ENCODE measurements around the gene TXLNG. TPM values are rescaled to one million over a fixed set of nuclear protein-coding genes. Genes with fewer than 3 reads are reported as not detected.

The TXLNG gene
- total RNA-seq, 4 donors from 2014 or later: 9.0 to 16.8 (median 14.3) TPM

DNA sequence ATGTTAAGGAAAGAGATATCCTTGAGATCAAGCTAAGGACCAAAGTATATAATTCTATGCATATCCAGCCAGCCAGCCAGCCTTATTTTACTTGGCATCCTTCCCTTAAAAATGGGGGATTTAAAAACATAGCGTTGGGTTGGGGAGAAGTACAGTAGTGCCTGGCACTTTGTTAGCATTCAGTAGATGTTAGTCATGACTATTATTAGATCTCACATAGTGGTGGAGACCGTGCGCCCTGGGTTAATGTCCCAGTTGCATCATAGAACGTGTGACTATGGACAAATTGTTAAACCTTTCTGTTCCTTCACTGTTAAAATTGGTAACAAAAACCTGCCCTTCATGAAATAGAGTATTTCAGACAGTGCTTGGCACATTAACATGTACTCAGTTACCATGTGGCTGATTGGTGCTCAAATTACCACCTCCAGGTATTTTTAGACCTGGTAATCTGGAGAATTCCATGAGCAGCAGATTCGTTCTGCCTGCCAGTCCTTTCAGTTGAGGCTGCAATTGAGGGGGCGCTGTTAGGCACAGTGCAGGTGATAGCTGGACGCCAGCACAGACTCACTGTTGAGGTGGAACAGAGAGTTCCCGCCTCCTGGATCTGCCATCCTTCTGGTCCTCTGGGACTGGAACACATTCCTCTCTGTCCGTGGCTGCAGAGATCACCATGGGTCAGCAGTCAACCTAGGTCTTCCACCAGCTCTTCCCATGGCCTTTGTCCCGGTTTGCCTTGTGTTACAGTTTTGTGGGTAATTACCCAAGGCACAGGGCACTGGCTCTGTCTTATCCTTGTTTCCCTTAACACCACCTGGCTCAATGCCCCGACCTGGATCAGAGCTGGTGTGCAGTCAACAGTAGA lies 52.2 kb downstream of the TXLNG start:
- Histone ChIP-seq H3K4me1 (peaks cover 0 to 38% (median 4%) of the 10 kb centered on the region in 3 donors), H3K4me3 (no peak overlapping the region), H3K27ac (peak overlapping the region; percentile 29 to 80 (median 71)), H3K9me3 (no peaks in the 10 kb centered on the region), H3K36me3 (peaks cover 0 to 36% of the 10 kb centered on the region in 2 donors), H3K27me3 (no peaks in the 10 kb centered on the region)
- ATAC-seq: peak; percentile 82
- WGBS, 2 donors (ENCODE audit: low coverage in 1 of 2): 41% methylated on average over 5 of the region's 11 CpGs; no CpG with 5 or more reads in 1 of the 2 donors
- TF ChIP-seq POLR2AphosphoS5 (IDR thresholded peaks at IDR 0.05): peak; percentile 57
- TF ChIP-seq EP300 (IDR thresholded peaks at IDR 0.05): no peak

DNA sequence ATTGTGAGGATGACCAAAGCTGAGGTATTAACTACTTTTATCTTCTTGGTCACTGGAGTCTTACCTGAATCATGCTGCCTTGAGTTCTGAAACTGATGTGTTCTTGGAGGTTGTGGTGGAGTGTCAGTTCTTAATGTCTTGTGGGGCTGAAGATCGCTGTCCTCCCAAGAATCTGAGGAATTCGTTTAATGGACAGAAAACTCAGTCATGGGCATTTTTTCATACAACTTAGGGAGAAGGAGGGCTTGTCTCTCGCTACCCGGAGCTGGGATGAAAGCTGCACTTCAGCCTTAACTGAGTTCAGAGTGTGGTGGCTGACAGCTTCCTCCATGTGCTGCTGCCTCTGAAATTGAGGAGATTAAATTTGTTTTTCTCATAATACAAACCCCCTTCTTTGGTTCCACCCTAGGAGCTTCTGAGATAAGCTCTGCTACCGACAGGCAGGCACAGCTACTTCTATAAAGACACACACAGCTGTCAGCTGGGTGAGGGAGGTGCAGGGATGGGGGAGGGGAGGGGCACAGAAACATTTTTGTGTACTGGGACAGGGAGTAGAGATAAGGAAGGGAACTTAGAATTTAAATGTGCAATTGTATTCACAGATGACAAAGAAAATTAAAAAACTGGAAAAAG lies 53.1 kb downstream of the TXLNG start:
- Histone ChIP-seq H3K36me3 (peaks cover 0 to 31% of the 10 kb centered on the region in 2 donors), H3K9me3 (no peaks in the 10 kb centered on the region), H3K27me3 (no peaks in the 10 kb centered on the region), H3K27ac (peak overlapping the region in 3 of 4 donors; percentile 70 to 80 (median 72)), H3K4me3 (no peak overlapping the region), H3K4me1 (peaks cover 0 to 38% (median 4%) of the 10 kb centered on the region in 3 donors)
- TF ChIP-seq POLR2A (IDR thresholded peaks at IDR 0.05): no peak
- TF ChIP-seq, protein P1, sequence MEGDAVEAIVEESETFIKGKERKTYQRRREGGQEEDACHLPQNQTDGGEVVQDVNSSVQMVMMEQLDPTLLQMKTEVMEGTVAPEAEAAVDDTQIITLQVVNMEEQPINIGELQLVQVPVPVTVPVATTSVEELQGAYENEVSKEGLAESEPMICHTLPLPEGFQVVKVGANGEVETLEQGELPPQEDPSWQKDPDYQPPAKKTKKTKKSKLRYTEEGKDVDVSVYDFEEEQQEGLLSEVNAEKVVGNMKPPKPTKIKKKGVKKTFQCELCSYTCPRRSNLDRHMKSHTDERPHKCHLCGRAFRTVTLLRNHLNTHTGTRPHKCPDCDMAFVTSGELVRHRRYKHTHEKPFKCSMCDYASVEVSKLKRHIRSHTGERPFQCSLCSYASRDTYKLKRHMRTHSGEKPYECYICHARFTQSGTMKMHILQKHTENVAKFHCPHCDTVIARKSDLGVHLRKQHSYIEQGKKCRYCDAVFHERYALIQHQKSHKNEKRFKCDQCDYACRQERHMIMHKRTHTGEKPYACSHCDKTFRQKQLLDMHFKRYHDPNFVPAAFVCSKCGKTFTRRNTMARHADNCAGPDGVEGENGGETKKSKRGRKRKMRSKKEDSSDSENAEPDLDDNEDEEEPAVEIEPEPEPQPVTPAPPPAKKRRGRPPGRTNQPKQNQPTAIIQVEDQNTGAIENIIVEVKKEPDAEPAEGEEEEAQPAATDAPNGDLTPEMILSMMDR (IDR thresholded peaks at IDR 0.05): no peak
- no peak for TF ChIP-seq POLR2AphosphoS5 (IDR thresholded peaks at IDR 0.05)
- TF ChIP-seq EP300 (IDR thresholded peaks at IDR 0.05): no peak
- WGBS, 2 donors (ENCODE audit: low coverage in 1 of 2): no CpG with 5 or more reads among the region's 5 CpGs
- ATAC-seq: no peak

DNA sequence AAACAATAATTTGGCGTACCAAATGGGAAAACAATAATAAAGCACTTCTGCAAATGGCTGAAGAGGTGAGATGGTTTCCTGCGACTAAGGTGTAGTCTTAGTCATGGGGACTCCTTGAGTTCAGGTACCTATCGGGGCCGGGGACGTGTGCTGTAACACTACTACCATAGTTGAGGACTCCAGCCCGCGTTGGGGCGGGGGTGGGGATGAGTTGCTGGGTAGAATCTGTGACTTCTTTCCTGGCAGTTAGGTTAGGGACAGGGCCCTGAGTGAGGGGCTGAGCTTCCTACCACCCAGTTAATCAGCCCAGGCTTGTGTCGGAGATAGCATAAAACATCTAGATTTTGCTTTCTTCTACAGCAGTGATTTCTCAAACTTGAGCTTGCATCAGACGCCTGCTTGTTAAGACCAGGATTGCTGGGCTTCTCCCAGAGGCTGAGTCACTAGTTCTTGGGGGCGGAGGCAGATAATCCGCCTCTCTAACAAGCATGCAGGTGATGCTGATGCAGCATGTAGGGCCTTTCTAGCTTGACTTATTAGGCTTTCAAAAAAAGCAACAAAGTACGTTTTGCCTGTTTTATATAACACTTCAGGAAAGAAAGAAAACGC lies 53.7 kb downstream of the TXLNG start:
- TF ChIP-seq EP300 (IDR thresholded peaks at IDR 0.05) (no peak), POLR2AphosphoS5 (IDR thresholded peaks at IDR 0.05) (peak; percentile 36), POLR2A (IDR thresholded peaks at IDR 0.05) (no peak)
- TF ChIP-seq, protein P1 (IDR thresholded peaks at IDR 0.05): no peak
- Histone ChIP-seq H3K36me3 (peaks cover 0 to 34% of the 10 kb centered on the region in 2 donors), H3K27ac (peak overlapping the region in 3 of 4 donors; percentile 21 to 72 (median 70)), H3K27me3 (no peaks in the 10 kb centered on the region), H3K4me3 (no peak overlapping the region), H3K4me1 (peaks cover 0 to 38% (median 4%) of the 10 kb centered on the region in 3 donors), H3K9me3 (no peaks in the 10 kb centered on the region)
- peak; percentile 47 for ATAC-seq
- WGBS, 2 donors (ENCODE audit: low coverage in 1 of 2): 67 to 94% methylated on average over 1 to 5 of the region's 14 CpGs

DNA sequence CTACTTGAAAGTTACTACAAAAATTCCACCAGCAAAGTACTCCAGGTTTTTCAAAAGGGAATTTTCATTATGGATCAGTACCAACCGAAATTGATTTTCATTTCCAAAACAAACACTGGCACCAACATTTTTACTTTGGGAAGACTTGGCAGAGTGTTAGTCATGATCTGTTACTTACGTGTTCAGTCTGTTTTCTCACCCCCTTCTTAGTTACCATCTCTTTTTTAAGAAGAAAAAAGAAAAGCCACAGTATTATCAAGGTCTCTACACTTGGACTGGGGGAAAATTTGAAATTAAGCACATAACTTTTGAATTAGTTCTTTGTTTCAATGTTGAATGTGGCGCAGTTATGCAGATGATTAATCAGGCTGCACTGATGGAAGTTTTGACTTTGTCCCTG lies 56.4 kb downstream of the TXLNG start:
- ATAC-seq: no peak
- Histone ChIP-seq H3K4me3 (no peak overlapping the region), H3K9me3 (no peaks in the 10 kb centered on the region), H3K27ac (peak overlapping the region in 3 of 4 donors; percentile 21 to 33 (median 27)), H3K27me3 (no peaks in the 10 kb centered on the region), H3K4me1 (peaks cover 0 to 38% (median 4%) of the 10 kb centered on the region in 3 donors), H3K36me3 (peaks cover 0 to 45% of the 10 kb centered on the region in 2 donors)
- 51 to 93% methylated on average over 3 of the region's 3 CpGs for WGBS, 2 donors (ENCODE audit: low coverage in 1 of 2)
- TF ChIP-seq POLR2AphosphoS5 (IDR thresholded peaks at IDR 0.05) (no peak), POLR2A (IDR thresholded peaks at IDR 0.05) (no peak), EP300 (IDR thresholded peaks at IDR 0.05) (no peak)
- TF ChIP-seq, protein P1 (IDR thresholded peaks at IDR 0.05): no peak
